ENCODE data around the gene PHF19. TPM values are rescaled to one million over a fixed set of nuclear protein-coding genes. Genes with fewer than 3 reads are reported as not detected.

The PHF19 gene
- total and polyA plus RNA-seq, 2 of the 8 experiments (the other 6 are each of a cell fraction or from before 2014, with no cell fraction given) = 28.2 to 31.8 TPM

DNA sequence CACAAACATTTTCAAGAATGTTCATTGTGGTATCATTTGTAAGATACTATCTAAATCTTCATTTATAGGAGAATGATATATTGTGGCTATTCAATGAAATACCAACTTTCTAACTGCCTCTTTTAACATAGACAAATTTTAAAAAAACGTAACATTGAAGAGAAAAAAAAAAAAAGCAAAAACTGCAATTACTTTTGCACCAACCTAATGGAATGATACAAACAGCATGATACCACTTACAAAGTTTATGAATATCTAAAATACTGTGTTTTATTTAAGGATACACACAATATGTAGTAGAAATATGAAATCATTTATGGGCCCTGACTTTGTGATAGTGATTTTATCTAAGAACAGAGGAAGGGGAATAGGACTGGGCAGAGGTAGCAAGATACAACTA, 58.4 kb downstream of the PHF19 start:
- no peak overlapping the region for H2BK5ac ChIP-seq (ENCODE audit: low read depth, low read length)
- H3K9ac ChIP-seq (replicated peaks in 1 of 4; ENCODE audit: extremely low read depth in 1 of 4, low read depth in 3 of 4, low read length in 3 of 4) = no peak overlapping the region
- POLR2A ChIA-PET (ENCODE audit: partially characterized antibody) = no interaction called here
- H2AK5ac ChIP-seq (ENCODE audit: low read depth, low read length) = no peak overlapping the region
- no peaks in the 10 kb centered on the region for H3K9me3 ChIP-seq (ENCODE audit: insufficient read depth in 2 of 2, low read depth in 1 of 2, low read length in 1 of 2)
- H4K5ac ChIP-seq (ENCODE audit: insufficient read length, low read depth, low read length) = no peak overlapping the region
- no peaks in the 10 kb centered on the region for H3K79me1 ChIP-seq (ENCODE audit: low read depth, low read length)
- no peaks in the 10 kb centered on the region for H3K27me3 ChIP-seq (replicated peaks in 1 of 4; ENCODE audit: control insufficient read depth in 3 of 4, extremely low read depth in 1 of 4, insufficient read depth in 3 of 4, low read length in 3 of 4)
- no peak overlapping the region for H2BK12ac ChIP-seq (ENCODE audit: low read depth, low read length)
- H3K36me3 ChIP-seq (ENCODE audit: control insufficient read depth in 2 of 4, insufficient read depth in 4 of 4, low read length in 3 of 4) = peaks cover 2 to 47% (median 24%) of the 10 kb centered on the region in 4 experiments; a peak in 6 of 8 replicates
- H3K14ac ChIP-seq (ENCODE audit: insufficient read length) = no peak overlapping the region
- H3K56ac ChIP-seq (replicated peaks; ENCODE audit: insufficient read length, low read depth, low read length) = no peak overlapping the region
- H3K4me3 ChIP-seq (ENCODE audit: extremely low read depth in 1 of 4, insufficient read depth in 2 of 4, low read depth in 3 of 4, low read length in 4 of 4) = no peak overlapping the region
- no peak overlapping the region for H3K4me2 ChIP-seq (ENCODE audit: insufficient read depth in 1 of 2, low read depth in 2 of 2, low read length in 2 of 2)
- H3K23ac ChIP-seq (ENCODE audit: insufficient read length) = no peak overlapping the region
- no peak for DNase-seq (ENCODE audit: low read depth in 1 of 2, low spot score in 2 of 2)
- H4K20me1 ChIP-seq (replicated peaks in 1 of 2; ENCODE audit: control insufficient read depth in 1 of 2, insufficient read depth in 2 of 2, low read length in 2 of 2) = no peaks in the 10 kb centered on the region
- no peak overlapping the region for H3K27ac ChIP-seq (ENCODE audit: low read depth, low read length)
- 0 out of 2 replicates have a peak, but pooled peaks cover 2% of the 10 kb centered on the region for H3K23me2 ChIP-seq (ENCODE audit: low read depth, low read length)
- no peak overlapping the region for H3K18ac ChIP-seq (ENCODE audit: extremely low read depth, low read length)
- H2BK20ac ChIP-seq (ENCODE audit: low read length) = no peak overlapping the region
- H3K79me2 ChIP-seq (ENCODE audit: control insufficient read depth in 1 of 2, insufficient read depth in 2 of 2, low read length in 2 of 2) = no peaks in the 10 kb centered on the region
- TF ChIP-seq CREB1 (IDR thresholded peaks at IDR 0.05) (no peak), TAF7 (optimal IDR thresholded peaks at IDR 0.05; ENCODE audit: borderline replicate concordance, low read depth, low read length) (no peak)
- TF ChIP-seq, protein P1, sequence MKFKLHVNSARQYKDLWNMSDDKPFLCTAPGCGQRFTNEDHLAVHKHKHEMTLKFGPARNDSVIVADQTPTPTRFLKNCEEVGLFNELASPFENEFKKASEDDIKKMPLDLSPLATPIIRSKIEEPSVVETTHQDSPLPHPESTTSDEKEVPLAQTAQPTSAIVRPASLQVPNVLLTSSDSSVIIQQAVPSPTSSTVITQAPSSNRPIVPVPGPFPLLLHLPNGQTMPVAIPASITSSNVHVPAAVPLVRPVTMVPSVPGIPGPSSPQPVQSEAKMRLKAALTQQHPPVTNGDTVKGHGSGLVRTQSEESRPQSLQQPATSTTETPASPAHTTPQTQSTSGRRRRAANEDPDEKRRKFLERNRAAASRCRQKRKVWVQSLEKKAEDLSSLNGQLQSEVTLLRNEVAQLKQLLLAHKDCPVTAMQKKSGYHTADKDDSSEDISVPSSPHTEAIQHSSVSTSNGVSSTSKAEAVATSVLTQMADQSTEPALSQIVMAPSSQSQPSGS (IDR thresholded peaks at IDR 0.05; ENCODE audit: low read length) = no peak
- H3K4me1 ChIP-seq (replicated peaks in 1 of 4; ENCODE audit: control insufficient read depth in 3 of 4, insufficient read depth in 4 of 4, low read length in 3 of 4) = no peaks in the 10 kb centered on the region
- 80% methylated on average over 1 of the region's 1 CpG; no CpG with 5 or more reads in 1 of the 2 experiments for WGBS, 2 experiments (ENCODE audit: extremely low coverage in 1 of 2, insufficient coverage in 1 of 2, insufficient read length in 1 of 2, insufficient replicate concordance in 2 of 2, low coverage in 1 of 2, low lambda C conversion rate in 2 of 2, missing lambda C conversion rate in 1 of 2)
- H2AFZ ChIP-seq (ENCODE audit: low read length) = no peak overlapping the region
- H2BK15ac ChIP-seq (ENCODE audit: low read length) = no peak overlapping the region
- no peak overlapping the region for H2BK120ac ChIP-seq (replicated peaks; ENCODE audit: low read depth, low read length)
- CTCF ChIA-PET (ENCODE audit: partially characterized antibody) = no interaction called here
- no peak overlapping the region for H4K91ac ChIP-seq (replicated peaks; ENCODE audit: insufficient read length, low read length)
- H3K4ac ChIP-seq (replicated peaks; ENCODE audit: insufficient read length, low read depth, low read length) = no peak overlapping the region
- H4K8ac ChIP-seq (ENCODE audit: extremely low read depth, insufficient read depth, low read length) = no peak overlapping the region
- no peak for FAIRE-seq
